Measurements from ENCODE around the gene STK17A.

Gene STK17A

DNA sequence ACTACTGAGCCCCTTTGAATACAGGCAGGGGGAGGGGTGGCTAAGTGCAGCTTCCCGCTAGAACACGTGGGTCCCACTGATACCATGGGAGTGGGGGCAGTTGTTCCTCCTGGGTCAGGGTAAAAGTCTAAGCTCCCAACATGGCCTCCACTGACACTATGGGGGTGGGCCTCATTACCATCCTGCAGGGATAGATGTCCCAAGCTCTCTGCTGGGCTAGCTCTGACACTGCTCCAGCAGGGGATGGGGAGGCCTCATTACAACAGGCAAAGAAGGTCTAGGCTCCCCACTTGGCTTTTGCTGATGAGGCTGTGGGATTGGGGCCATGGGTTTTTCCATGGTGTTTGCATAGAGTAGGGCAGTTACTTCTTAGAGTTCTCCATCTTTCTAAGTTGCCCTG, 51.5 kb downstream of the STK17A start:
- DNase-seq (ENCODE audit: low read depth in 2 of 2) = no peak

DNA sequence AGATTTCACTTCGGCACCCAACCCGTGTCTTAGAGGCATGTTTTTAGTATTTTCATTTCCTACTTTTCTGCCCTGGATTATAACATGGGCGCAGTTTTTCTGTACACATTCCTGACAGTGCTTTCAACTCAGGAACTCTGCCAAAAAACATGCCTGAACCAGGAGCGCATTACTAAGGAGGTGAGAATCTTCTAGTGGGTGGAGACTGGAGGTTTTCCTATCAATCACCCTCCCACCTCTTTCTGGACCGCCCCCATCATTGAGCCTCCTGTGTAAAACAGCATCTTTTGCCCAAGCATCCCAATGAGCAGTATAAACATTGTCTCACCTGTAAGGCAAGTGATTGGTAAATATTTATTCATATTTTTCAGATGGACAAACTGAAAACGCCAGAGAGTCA, 53.2 kb downstream of the STK17A start:
- no peak for DNase-seq (ENCODE audit: low read depth in 2 of 2)

DNA sequence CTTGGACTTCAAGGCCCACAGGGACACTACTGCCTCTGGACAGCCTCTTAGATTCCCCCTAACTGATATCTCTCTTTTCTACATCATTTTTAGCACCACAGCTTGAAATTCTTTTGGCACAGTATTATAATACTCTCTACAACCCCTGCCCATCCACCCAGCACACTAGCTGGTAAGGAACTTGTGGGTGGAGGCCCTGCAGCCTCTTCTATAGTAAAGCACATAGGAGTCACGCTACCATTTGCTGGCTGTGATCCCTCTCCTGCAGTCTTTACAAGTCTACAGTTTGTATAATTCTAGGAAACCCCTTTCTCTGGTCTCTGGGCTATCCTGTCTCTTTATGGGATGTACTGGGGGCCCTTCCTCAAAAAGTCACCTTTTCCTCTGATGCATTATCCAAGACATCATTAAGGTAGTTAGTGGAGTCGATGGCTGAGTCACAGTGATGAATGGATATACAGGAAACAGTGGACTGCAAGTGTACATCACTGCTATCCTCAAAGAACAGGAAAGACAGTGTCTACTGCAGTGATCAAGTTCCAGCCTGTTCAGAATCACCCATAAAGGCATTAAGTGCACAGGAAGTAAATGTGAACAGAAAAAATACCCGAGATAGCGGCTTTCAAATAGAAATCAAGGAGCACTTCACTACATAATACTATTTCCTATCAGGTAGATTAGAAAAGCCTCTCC, 54.4 kb downstream of the STK17A start:
- no peak for DNase-seq (ENCODE audit: low read depth in 2 of 2)

DNA sequence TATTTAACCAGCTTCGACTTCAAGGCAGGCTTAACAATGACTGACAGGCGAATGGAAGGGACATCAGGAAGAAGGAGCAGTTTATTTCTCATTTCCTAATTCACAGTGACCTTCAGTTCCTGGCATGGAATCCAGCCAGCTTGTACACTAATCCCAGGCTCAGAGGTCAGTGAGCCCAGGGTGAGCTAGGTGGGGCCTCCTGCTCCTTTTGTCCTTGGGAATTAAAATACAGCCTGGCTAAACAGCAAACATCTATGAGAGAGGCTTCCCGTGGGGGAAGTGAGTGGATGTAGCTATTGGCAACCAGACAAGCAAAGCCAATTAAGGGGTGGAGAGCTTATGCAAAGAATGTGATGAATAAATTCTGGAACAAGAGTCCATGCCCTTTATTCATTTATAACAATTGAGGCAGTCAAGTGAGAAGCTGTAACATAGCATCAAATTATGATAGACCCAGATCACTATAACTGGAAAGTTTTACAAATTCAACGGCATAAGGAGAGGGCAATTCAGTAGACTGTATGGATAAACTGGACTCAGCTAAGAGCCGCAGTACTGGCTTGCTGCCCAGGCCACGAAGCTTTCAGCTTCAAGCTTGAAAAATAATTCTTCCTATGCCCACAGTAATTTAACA, 57.1 kb downstream of the STK17A start:
- no peak for DNase-seq (ENCODE audit: low read depth in 2 of 2)

DNA sequence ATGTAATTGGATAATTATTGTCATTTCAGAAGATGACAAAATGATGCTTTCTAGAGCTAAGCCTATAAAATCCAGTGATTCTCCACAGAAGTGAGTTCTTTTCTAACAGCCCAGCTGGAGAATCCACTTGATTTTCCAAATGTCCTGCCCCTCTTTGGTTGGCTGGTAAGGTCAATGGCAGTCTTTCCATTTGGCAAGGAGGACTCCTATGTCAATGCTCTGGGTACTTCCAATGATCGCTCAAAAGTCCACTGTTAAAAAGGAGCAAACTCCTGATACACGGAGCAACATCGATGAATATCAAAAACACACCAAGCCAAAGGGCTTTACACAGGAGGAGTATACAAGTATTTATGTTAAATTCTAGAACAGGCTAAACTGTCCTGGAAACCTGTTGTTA, 57.8 kb downstream of the STK17A start:
- no peak for DNase-seq (ENCODE audit: low read depth in 2 of 2)

DNA sequence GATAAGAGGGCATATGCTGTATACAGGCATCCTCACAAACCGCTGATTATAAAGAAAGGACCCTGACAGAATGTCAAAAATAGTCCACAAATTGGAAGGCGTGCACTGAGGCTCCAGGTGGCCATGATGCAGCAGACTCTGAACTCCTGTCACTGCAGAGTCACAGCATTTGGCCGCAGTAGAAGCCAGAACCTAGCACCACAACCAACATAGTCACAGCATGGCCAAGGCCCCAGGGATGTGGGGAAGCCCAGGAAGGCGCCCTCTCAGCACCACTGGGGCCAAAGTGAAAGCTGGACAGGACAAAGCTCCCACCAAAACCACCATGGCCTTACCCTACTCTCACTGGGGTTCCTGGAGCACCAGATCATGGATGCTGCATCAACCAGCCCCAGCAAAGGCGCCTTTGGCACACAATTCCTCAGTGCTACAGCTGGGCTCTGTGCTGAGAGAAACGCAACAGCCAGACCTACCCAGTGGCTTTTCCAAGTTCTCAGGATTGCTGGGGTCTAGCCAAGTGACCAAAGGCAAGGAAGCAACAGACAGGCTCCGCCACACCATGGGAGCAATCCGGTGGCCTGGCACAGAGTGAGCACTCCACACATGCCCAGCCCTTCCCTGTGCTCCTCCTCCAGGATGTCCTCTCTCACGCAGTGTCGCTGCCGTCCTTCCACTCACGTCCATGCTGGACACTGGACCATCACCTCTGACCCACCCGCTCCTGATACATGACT, 60.2 kb downstream of the STK17A start:
- no peak for DNase-seq (ENCODE audit: low read depth in 2 of 2)

DNA sequence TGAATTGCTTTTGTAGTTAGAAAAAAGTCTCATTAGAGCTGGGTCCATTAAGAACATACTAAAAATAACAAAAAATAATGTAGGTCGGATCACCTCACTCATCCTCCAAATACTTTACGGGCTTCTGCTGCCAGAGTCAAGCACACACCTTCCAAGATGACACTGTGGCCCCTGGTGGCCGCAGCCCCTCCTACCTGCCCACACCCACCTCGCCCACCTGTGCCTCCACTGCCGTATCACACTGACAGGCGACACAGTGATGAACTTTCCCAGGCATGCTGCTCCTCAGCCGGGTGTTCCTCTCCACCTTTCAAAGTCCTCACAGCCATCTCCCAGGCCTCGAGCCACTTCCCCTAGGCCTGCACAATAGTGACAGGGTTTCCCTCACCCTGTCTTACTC, 60.9 kb downstream of the STK17A start:
- no peak for DNase-seq (ENCODE audit: low read depth in 2 of 2)

DNA sequence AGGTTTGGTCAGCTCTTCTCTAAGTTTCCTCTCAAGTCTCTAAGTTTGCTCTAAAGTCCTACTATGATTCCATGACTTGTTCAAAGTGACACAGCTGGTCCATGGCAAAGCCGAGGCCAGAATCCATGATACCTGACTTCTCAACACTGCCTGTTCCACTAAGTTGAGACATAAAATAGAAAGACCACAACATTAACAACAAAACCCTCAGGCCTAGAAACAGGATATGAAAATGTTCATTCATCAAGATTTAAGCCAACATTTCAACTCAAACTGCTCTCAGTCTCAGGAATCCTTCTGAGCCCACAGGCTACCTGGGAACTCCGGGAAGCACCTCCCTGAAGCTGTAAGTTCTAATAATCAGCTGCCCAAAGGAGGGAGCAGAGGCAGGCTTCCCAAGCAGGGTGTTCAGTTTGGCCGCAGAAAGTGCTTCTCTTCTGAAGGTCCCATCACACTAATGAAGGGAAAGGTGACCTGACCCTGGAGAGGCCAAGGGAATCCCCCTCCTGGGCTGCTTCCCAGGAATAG, 62.9 kb downstream of the STK17A start:
- no peak for DNase-seq (ENCODE audit: low read depth in 2 of 2)

DNA sequence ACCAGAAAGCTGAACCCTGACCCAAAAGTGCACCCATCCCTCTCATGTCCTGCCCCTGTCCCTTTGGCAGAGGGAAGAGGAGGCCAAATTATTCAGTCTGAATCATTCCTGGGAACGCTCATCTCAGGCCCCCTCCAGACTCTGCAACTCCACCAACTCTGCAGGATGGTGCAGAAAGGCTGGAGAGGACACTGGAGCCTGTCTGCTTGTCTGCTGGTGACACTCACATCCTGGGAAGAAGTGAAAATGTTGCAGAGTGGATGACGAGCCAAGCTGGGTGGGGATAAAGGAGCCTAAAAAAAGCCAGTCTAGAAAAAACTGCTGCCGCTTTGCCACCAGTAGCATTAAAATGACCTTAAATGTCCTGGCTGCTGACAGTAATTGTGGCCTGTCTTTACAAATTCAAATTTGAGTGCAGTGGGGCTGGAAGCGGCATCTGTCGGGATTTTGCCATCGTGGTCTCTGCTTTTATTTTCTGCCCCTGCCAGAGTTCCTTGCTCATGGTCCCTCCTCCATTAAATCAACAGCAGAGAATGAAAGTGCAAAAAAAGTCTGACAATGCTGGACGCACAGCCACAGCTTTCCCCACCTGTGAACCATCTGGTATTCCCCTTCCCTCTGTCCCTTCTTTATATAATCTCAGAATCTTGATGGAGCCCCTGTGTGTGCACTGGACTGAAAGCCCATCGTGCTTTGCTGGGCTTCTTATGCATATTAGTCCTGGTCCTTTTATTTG, 63.9 kb downstream of the STK17A start:
- no peak for DNase-seq (ENCODE audit: low read depth in 2 of 2)

DNA sequence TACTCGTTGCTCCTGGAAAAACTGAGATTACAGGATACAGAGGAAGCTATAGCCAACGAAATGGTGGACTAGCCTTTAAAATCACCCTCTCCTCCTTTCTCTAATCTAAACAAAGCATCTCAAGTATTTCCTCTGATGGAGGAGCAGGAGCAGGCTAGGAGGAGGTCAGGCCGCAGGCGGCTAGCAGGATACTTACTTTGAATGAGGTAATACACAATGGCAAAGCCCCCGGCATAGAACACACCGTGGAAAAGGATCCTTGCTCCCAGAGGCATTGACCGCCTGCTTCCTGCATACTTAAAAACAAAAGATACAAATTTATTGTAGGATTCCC, 64.4 kb downstream of the STK17A start:
- DNase-seq (ENCODE audit: low read depth in 2 of 2) = no peak

DNA sequence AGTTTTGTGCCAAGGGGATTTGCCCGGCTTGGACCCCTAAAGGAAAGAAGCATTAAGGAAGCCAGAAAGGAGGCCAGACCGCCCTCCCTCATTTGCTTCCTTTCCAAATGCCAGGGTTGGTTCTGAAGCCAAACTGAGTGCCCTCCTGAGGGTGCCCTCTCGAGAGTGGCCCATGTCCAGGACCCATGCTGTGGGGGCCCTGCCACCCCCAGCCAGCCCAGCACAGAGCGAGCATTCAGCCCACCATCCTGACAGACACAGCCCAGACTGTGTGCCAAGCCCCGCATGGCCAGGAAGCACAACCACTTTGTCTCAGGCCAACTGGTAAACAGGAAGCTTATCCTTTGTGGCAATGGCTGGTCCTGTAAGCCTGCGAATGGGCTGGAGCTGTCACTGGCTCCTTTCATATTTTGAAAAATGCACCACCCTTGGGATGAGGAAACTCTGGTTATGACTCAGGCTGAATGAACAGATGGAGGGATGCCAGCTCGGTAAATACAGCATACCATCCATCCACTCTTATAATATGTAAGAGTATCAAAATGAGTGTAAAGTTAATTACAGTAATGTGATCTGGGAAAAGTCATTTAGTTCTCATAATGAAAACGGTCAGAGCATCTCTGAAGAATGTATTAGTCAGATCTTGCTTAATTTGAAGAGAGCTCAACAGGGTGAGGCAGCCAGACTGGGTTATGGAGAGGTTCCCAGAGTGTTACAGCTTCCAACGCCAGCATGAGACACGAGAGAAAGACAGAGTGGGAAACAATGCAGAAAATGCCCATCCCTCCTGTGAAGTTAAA, 65.0 kb downstream of the STK17A start:
- no peak for DNase-seq (ENCODE audit: low read depth in 2 of 2)

DNA sequence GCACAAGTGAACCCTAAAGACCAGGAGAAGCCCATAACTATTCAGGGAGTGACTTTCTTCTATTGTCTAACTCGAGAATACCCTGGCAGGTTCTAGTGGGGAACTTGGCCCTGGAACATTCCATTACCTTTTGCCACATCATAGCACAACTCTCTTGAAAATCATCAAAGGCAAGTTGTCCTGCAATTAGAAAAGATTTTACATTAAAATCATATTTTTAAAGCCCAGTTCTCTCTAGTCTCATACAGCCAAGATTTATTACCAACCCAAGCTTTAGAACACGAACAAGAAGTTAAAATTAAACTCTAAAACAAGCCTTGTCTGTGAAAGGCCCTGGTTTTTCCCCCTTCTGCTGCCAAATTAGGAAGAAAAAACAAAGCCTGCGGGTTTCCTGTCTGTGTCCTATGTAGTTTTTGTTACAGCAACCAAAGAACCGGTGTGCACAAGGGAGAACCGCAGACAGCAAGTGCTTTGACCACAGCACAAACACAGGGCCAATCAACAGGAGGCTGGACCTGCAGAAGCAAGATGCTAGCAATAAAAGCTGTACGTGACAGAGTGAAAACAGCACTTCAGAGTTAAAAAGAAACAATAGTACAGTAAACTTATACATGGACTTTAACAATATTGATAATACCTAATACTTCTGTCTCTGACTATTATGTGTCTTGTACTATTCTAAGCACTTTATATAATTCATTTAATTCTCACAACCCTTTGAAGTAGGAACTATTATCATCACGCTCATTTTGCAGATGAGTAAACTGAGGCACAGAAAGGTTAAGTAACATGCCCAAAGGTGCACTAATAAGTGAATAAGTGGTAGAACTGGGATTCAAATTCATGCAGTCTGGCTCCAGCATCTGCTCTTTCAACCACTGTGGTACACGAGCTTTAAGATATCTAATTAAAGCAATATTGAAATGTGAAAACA, 65.8 kb downstream of the STK17A start:
- peak; percentile 38 to 50 for DNase-seq (ENCODE audit: low read depth in 2 of 2)

DNA sequence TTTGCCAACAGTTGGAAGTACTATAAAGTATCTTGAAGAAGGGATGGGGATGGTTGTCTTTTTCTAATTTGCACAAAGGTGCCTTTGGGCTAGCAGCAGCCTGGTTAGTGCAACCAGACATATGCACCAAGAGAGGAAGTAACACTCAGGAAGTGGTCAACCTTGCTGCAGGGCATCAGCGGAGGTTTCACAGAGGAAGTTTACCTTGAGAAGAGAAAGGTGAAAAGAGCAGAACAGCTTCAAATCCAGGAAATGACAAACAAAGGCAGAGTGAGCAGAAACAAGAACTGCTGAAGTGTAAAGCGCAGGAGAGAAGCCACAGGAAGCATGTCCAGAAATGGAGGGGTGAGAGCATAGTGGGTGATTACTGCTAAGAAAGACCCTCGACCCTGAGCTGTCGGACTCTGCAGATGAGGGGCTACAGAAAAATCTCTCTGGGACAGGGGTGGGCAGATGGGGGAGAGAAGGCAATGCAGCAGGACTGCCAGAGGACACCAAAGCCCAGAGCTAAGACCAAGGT, 66.9 kb downstream of the STK17A start:
- DNase-seq (ENCODE audit: low read depth in 2 of 2) = peak; percentile 34 to 36

DNA sequence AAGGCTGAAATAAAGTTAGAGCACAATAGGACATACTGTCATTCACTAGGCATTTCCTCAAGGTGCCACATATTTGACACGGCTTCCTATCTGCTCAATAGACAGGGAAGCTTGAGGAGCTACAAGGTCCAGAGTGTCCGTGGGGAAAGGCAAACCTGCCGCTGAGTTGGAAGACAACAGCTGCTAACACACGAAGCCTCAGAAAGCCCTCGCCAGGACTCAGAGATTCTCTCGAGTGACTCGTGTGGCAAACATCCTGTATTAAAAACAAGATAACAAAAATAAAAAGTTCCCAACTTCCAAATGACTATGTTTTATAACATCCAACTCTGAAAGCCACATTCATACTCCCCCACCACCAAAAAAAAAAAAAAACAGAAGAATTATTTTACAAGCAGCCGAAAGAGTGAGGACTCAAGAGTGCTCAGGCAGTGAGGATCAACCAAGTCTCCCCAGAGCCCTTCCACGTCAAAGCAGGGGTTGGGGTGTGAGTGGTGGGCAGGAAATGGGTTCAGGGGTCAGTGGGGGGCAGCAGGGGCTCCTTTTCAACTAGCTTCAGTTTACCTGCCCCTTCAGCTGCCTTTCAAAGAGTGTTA, 67.6 kb downstream of the STK17A start:
- no peak for DNase-seq (ENCODE audit: low read depth in 2 of 2)

DNA sequence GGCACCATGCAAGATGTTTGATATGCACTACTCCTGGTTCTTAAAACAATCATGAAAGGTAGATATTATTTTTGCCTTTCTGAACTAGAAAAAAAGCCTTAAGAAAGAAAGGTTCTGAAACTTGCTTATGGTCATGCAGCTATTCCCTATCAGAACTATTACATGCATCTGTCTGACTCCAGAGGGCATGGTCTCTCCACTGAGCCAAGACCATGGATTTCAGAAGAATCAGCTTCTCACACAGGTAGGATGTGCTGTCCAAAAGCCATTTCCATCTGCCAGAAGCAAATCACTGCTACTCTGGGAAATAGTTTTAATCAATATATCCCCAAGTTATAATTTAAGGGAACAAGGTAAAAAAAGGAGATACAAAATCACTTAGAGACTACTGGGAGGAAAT, 69.5 kb downstream of the STK17A start:
- no peak for DNase-seq (ENCODE audit: low read depth in 2 of 2)

DNA sequence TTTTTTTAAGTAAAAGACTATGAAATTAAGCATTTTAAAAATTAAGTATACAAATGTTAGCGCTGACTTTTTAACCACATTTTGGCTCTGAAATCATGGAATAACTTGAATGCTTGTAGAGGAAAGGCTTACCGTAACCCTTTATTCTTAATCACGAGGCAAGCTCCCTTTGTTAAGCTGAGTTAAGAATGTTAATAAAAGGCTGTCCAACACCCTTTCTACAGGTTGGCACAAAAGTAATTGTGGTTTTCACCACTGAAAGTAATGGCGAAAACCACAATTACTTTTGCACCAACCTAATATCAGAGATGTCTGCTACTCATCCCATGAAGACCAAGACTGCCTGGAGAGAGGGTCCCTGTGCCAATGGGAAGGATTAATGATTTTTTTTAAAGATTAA, 70.6 kb downstream of the STK17A start:
- DNase-seq (ENCODE audit: low read depth in 2 of 2) = no peak

DNA sequence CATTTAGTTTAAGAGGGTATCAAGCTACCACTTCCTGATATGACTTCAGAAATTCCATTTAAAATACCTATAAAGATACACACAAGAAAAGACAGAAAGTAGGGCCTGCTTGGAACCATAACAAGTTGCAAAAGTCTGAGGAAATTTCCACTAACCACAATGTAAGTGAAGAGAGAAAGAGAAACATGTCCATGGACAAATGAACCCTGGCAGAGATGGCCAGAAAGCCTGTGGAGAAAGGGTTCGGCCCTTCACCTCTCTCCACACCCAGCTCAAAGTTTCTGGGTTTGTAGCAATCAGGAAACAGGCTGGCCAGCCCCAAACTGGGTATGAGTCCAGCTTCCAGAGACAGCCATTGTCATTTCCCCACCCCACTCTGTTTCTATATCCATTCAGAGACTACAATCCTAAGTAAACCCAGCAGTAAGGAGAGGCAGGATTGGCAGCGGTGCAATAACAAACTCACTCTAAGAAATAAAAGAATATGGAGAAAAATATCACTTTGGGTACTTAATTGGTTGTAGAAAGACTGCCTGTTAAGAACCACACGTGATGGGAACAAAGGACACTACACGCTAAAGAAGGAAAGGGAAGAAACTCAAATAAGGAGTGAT, 71.1 kb downstream of the STK17A start:
- no peak for DNase-seq (ENCODE audit: low read depth in 2 of 2)

DNA sequence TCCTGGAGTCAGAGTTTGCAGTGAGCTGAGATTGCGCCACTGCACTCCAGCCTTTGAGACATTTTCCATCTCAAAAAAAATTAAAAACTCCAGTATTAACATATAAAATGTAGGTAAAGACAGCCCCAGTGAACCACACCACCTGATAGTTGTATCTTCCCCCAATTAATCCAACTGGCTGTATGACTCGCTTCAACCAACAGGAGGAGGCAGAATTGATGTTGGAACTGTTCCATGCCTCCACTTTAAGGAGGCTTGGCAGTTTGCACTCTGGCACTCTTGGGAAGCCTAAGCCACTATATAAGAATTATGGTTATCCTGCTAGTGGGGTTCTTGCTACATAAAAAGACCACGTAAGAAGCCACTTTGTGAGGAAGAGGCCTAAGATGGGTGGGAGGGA, 72.7 kb downstream of the STK17A start:
- no peak for DNase-seq (ENCODE audit: low read depth in 2 of 2)

DNA sequence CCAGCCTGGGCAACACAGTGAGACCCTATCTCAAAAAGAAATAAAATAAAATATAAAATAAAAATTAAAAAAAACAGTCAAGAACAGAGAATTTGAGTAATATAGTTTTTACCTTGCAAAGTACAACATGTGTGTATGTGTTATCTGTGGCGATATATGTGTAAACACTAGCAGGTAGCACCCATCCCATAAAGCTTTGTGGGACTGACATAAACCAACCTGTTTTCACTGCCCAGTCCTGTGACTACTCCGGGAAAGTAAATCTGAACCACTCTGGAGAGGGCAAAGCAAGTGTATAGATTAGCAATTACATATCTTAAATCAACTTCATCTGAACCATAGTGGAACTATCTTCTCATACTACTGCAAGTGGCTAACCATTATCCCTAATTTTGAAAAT, 74.1 kb downstream of the STK17A start:
- DNase-seq (ENCODE audit: low read depth in 2 of 2) = no peak

All from stimulated activated CD8-positive, alpha-beta memory T cell treated with anti-CD3 and anti-CD28 coated beads, Interleukin-2, amount 100 ng/mL, for 1 hour (primary cell).